ENCODE measurements around the gene NDUFC1. TPM values are rescaled to one million over a fixed set of nuclear protein-coding genes. Genes with fewer than 3 reads are reported as not detected.

The NDUFC1 gene
- total RNA-seq, 1 experiment from 2014 or later, result 61.7 TPM

DNA sequence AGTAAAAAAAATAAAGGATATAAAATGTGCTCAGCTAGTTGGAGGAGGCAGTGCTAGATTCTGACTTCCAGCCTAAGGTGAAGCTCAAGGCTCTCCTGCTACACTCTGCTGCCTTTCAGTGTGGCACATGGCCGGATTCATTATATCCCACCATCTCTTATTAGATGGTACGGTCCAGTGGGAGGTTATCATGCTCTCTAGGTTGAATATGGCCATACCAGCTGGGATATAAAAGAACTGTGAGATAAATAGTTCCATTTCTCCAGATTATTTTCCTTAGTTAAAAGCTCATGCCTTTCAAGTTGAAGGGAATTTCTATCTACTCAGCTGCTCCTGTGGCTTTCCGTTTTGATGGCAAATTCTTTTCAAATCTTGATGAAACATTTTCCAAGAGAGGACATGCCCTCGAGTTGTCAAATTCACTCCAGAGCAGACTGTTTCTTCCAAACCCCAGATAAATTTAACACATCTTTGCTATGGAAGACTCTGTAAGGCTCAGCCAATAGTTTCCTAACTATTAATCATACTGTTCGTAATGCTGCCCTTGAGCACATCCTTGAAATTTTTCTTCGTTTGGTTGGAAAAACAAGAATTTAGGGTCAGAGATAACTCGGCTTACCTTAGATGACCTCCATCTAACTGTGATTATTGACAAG, 20.1 kb downstream of the NDUFC1 start (continued):
- TF ChIP-seq, protein P1, sequence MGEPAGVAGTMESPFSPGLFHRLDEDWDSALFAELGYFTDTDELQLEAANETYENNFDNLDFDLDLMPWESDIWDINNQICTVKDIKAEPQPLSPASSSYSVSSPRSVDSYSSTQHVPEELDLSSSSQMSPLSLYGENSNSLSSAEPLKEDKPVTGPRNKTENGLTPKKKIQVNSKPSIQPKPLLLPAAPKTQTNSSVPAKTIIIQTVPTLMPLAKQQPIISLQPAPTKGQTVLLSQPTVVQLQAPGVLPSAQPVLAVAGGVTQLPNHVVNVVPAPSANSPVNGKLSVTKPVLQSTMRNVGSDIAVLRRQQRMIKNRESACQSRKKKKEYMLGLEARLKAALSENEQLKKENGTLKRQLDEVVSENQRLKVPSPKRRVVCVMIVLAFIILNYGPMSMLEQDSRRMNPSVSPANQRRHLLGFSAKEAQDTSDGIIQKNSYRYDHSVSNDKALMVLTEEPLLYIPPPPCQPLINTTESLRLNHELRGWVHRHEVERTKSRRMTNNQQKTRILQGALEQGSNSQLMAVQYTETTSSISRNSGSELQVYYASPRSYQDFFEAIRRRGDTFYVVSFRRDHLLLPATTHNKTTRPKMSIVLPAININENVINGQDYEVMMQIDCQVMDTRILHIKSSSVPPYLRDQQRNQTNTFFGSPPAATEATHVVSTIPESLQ (CRISPR knock-in tag; IDR thresholded peaks at IDR 0.05), result no peak

DNA sequence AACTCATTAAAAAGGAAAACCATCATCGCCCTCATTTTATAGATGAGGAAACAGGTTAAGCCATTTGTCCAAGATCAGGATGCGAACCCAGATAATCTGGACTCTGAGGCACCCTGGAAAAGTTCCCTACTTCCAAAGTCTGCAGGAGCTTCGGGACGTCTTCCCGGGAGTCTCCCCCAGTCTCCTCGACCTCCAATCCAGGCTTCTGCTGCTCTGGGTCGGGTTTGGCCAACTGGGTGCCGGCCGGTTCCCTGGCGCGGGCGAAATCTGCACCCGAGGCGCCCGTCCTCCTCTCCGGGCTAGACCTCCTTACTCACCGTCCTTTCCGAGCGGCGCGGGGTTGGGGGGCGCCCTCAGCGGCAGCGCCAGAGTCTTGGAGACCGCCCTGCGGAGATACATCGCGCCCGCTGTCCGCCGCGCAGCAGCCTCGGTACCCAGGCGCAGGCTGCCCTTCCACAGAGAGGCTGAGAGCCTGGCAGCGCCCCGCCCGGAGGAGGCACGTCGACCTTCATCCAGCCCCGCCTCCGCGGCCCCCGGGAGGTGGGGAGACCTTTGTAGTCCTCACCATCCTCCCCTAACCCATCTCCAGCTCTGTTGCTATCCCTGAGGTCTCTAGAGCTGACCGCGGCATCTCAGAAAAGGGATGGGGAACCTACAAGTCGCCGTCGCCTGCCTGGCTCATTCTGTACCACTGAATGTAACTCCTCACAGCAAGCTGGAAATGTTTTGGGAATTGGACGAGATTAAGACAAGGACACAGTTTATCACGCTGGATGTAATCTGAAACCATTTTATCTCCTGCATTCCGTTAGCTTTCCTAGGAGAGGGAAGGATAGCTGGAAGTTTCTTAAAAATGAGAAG, 22.3 kb downstream of the NDUFC1 start, which contains the start of gene MGARP:
TSS of gene MGARP (minus strand) at position 466 of the 861 bp plus-strand sequence. CDS start at position 399, 67 bp downstream.
- Mint-ChIP-seq H3K4me3 (peak within 1 kb of the TSS; percentile 79), H3K36me3 (peaks cover 9% of the 10 kb centered on the region), H3K27me3 (ENCODE audit: low read depth) (peaks cover 55% of the 10 kb centered on the region), H3K9me3 (peaks cover 11% of the 10 kb centered on the region), H3K27ac (no peak within 1 kb of the TSS), H3K4me1 (peaks cover 18% of the 10 kb centered on the region)
- ChIA-PET CTCF (interaction anchor here (0.8 to 2.5 kb wide), 10 partner anchors 8 to 249 kb away, joined by 3 to 25 read pairs (median 4); partner anchors contain the start of gene NAA15), POLR2A (interaction anchor here (1.0 to 1.2 kb wide), 2 partner anchors 21 to 102 kb away, joined by 3 to 4 read pairs; partner anchors contain the start of gene NAA15)
- peak; percentile 83 for DNase-seq (ENCODE audit: low spot score)
- peak; percentile 89 for ATAC-seq
- no peak for TF ChIP-seq ZNF138 (CRISPR knock-in tag; conservative IDR thresholded peaks at IDR 0.05)
- TF ChIP-seq SP1 (CRISPR knock-in tag; conservative IDR thresholded peaks at IDR 0.05), result peak; percentile 50; the same call in 1 of the 2 replicates
- TF ChIP-seq, protein P2, sequence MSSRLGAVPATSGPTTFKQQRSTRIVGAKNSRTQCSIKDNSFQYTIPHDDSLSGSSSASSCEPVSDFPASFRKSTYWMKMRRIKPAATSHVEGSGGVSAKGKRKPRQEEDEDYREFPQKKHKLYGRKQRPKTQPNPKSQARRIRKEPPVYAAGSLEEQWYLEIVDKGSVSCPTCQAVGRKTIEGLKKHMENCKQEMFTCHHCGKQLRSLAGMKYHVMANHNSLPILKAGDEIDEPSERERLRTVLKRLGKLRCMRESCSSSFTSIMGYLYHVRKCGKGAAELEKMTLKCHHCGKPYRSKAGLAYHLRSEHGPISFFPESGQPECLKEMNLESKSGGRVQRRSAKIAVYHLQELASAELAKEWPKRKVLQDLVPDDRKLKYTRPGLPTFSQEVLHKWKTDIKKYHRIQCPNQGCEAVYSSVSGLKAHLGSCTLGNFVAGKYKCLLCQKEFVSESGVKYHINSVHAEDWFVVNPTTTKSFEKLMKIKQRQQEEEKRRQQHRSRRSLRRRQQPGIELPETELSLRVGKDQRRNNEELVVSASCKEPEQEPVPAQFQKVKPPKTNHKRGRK (CRISPR knock-in tag; IDR thresholded peaks at IDR 0.05; ENCODE audit: borderline replicate concordance), result no peak
- TF ChIP-seq MYBL2 (CRISPR knock-in tag; IDR thresholded peaks at IDR 0.05), result 0 out of 2 replicates have a peak, but pooled peaks have one; percentile 23
- no peak for TF ChIP-seq TEAD4 (CRISPR knock-in tag; IDR thresholded peaks at IDR 0.05)
- peak; percentile 51; the same call in 1 of the 2 replicates for TF ChIP-seq FOXP1 (CRISPR knock-in tag; IDR thresholded peaks at IDR 0.05; ENCODE audit: borderline replicate concordance)
- TF ChIP-seq, protein P3, sequence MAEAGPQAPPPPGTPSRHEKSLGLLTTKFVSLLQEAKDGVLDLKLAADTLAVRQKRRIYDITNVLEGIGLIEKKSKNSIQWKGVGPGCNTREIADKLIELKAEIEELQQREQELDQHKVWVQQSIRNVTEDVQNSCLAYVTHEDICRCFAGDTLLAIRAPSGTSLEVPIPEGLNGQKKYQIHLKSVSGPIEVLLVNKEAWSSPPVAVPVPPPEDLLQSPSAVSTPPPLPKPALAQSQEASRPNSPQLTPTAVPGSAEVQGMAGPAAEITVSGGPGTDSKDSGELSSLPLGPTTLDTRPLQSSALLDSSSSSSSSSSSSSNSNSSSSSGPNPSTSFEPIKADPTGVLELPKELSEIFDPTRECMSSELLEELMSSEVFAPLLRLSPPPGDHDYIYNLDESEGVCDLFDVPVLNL (CRISPR knock-in tag; IDR thresholded peaks at IDR 0.05; ENCODE audit: borderline replicate concordance, low read depth), result no peak
- no peak for TF ChIP-seq NFATC4 (CRISPR knock-in tag; IDR thresholded peaks at IDR 0.05)
- TF ChIP-seq ETV6 (CRISPR knock-in tag; IDR thresholded peaks at IDR 0.05), result peak; percentile 62; the same call in 1 of the 2 replicates
- TF ChIP-seq, protein P4, sequence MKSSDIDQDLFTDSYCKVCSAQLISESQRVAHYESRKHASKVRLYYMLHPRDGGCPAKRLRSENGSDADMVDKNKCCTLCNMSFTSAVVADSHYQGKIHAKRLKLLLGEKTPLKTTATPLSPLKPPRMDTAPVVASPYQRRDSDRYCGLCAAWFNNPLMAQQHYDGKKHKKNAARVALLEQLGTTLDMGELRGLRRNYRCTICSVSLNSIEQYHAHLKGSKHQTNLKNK (CRISPR knock-in tag; IDR thresholded peaks at IDR 0.05), result no peak
- TF ChIP-seq ZNF423 (CRISPR knock-in tag; IDR thresholded peaks at IDR 0.05), result peak; percentile 40
- TF ChIP-seq IRF2 (CRISPR knock-in tag; IDR thresholded peaks at IDR 0.05; ENCODE audit: borderline replicate concordance, low read depth), result no peak
- 0 out of 2 replicates have a peak, but pooled peaks have one; percentile 23 for TF ChIP-seq ESRRA (CRISPR knock-in tag; IDR thresholded peaks at IDR 0.05; ENCODE audit: borderline replicate concordance)
- 0 out of 2 replicates have a peak, but pooled peaks have one; percentile 17 for TF ChIP-seq ZBTB21 (CRISPR knock-in tag; IDR thresholded peaks at IDR 0.05; ENCODE audit: borderline replicate concordance)
- no peak for TF ChIP-seq USF1 (CRISPR knock-in tag; IDR thresholded peaks at IDR 0.05)
- peak; percentile 85; the same call in 1 of the 2 replicates for TF ChIP-seq HMGXB4 (CRISPR knock-in tag; IDR thresholded peaks at IDR 0.05)
- 0 out of 2 replicates have a peak, but pooled peaks have one; percentile 58 for TF ChIP-seq TP53 (CRISPR knock-in tag; IDR thresholded peaks at IDR 0.05)

All from WTC11 (cell line).